SK-N-SH treated with all-trans-retinoic acid at 6 μM for 48 hours (cell line): ENCODE results near the gene MTTP.
"Not testable (repeated sequence)": the region's sequence is repeated elsewhere in the genome, so short reads cannot be mapped to it uniquely, and the experiment has no call there.

Experiments used
- PATZ1 ChIP-seq: fragments of 250-450 bp; sonication (Bioruptor Pico); IDR thresholded peaks from 2 replicates; pipeline ENCODE4 v1.8.0; 2020; ENCODE audit warnings: mild to moderate bottlenecking, moderate library complexity, borderline replicate concordance
- TSHZ2 ChIP-seq: fragments of 250-450 bp; sonication (Bioruptor Pico); IDR thresholded peaks from 2 replicates; pipeline ENCODE4 v1.5.0; 2020; ENCODE audit warnings: mild to moderate bottlenecking, moderate library complexity

GRCh38 chr4:99534699-99535098 is 39.9 kb upstream of the MTTP start:
- TF ChIP-seq PATZ1, TSHZ2 (CRISPR knock-in tag): not testable (repeated sequence)
